Neuronal stem cell (in vitro differentiated cells): ENCODE measurements around the gene MSLN.

Experiments used
- DNase-seq: peaks from one replicate; pipeline ENCODE4 v3.0.0-alpha.2; 2013; ENCODE audit warnings: low spot score
- H2AFZ ChIP-seq: one replicate; pipeline ENCODE4 v1.6.1; 2013; ENCODE audit warnings: mild to moderate bottlenecking, low read length, inconsistent platforms
- H2AK5ac ChIP-seq: 2 replicates; pipeline ENCODE4 v1.6.1; 2013; ENCODE audit warnings: low read depth, mild to moderate bottlenecking, inconsistent platforms, low read length, moderate library complexity, mixed read lengths
- H2BK120ac ChIP-seq: 2 replicates; pipeline ENCODE4 v1.6.1; 2013; ENCODE audit warnings: low read depth, mild to moderate bottlenecking, inconsistent platforms, low read length, moderate library complexity, mixed read lengths
- H2BK12ac ChIP-seq: one replicate; pipeline ENCODE4 v1.6.1; 2013; ENCODE audit warnings: low read length, inconsistent platforms
- H2BK15ac ChIP-seq: 2 replicates; pipeline ENCODE4 v1.6.1; 2013; ENCODE audit warnings: mild to moderate bottlenecking, low read length, inconsistent platforms, mixed read lengths
- H2BK5ac ChIP-seq: one replicate; pipeline ENCODE4 v1.6.1; 2013; ENCODE audit warnings: inconsistent platforms, mild to moderate bottlenecking, low read length, moderate library complexity
- H3K14ac ChIP-seq: one replicate; pipeline ENCODE4 v1.6.1; 2013; ENCODE audit warnings: low read length, inconsistent platforms
- H3K18ac ChIP-seq: 2 replicates; pipeline ENCODE4 v1.6.1; 2013; ENCODE audit warnings: low read length, inconsistent platforms
- H3K23ac ChIP-seq: 2 replicates; pipeline ENCODE4 v1.6.1; 2013; ENCODE audit warnings: low read depth, mild to moderate bottlenecking, mixed read lengths, low read length, inconsistent platforms; ENCODE audit not compliant: poor library complexity
- H3K27ac ChIP-seq: replicated peaks from 3 replicates; pipeline ENCODE4 v1.5.1; 2013; ENCODE audit warnings: low read length, inconsistent platforms
- H3K27me3 ChIP-seq, 3 experiments: 2 replicates each; pipeline ENCODE4 v1.6.1; 2013; ENCODE audit warnings: low read length in 3 of 3, mild to moderate bottlenecking in 2 of 3, inconsistent platforms in 1 of 3, low read depth in 1 of 3, mixed read lengths in 1 of 3, moderate library complexity in 1 of 3; ENCODE audit not compliant: control insufficient read depth in 3 of 3, insufficient read depth in 3 of 3
- H3K36me3 ChIP-seq, 2 donors: replicated peaks in 1 of 2; 2 replicates each; pipeline ENCODE4 v1.6.1; 2013; ENCODE audit warnings: low read length in 2 of 2; ENCODE audit not compliant: control insufficient read depth in 2 of 2, insufficient read depth in 2 of 2
- H3K4ac ChIP-seq: 2 replicates; pipeline ENCODE4 v1.6.1; 2013; ENCODE audit warnings: inconsistent platforms, mild to moderate bottlenecking, low read length, moderate library complexity
- H3K4me1 ChIP-seq, 2 donors: 1 replicate in 1 of 2; 2 replicates in 1 of 2; pipeline ENCODE4 v1.6.1; 2013; ENCODE audit warnings: low read length in 2 of 2, low read depth in 1 of 2; ENCODE audit not compliant: control insufficient read depth in 2 of 2, insufficient read depth in 1 of 2
- H3K4me2 ChIP-seq: one replicate; pipeline ENCODE4 v1.6.1; 2013; ENCODE audit warnings: mild to moderate bottlenecking, low read length, inconsistent platforms; ENCODE audit not compliant: insufficient read depth, poor library complexity, severe bottlenecking
- H3K4me3 ChIP-seq, 2 donors: 2 replicates each; pipeline ENCODE4 v1.5.1; 2013; ENCODE audit warnings: low read length in 2 of 2, mild to moderate bottlenecking in 2 of 2, inconsistent platforms in 1 of 2, moderate library complexity in 1 of 2
- H3K79me1 ChIP-seq: one replicate; pipeline ENCODE4 v1.6.1; 2013; ENCODE audit warnings: low read depth, mild to moderate bottlenecking, inconsistent platforms, low read length, moderate library complexity
- H3K9ac ChIP-seq: one replicate; pipeline ENCODE4 v1.6.1; 2013; ENCODE audit warnings: mild to moderate bottlenecking, low read depth, low read length, inconsistent platforms; ENCODE audit not compliant: poor library complexity
- H3K9me3 ChIP-seq, 2 donors: replicated peaks in 1 of 2; 2 replicates each; pipeline versions ENCODE3 to v1.6.1; 2013; ENCODE audit warnings: low read length in 2 of 2, mild to moderate bottlenecking in 2 of 2, inconsistent platforms in 1 of 2, low read depth in 1 of 2, mixed read lengths in 1 of 2, moderate library complexity in 1 of 2; ENCODE audit not compliant: control insufficient read depth in 2 of 2, insufficient read depth in 1 of 2
- H4K8ac ChIP-seq: one replicate; pipeline ENCODE4 v1.6.1; 2013; ENCODE audit warnings: low read depth, mild to moderate bottlenecking, inconsistent platforms, low read length, moderate library complexity
- H4K91ac ChIP-seq: one replicate; pipeline ENCODE4 v1.6.1; 2013; ENCODE audit warnings: low read length, low read depth, mild to moderate bottlenecking, inconsistent platforms; ENCODE audit not compliant: poor library complexity
- WGBS, 2 donors: extraction: QIAGEN DNeasy Blood & Tissue Kit; methylation state at CpG; one replicate each; pipeline ENCODE4 v1.1.7; 2013; ENCODE audit warnings: missing lambda C conversion rate in 2 of 2, mixed read lengths in 1 of 2; ENCODE audit not compliant: insufficient read length in 2 of 2, insufficient replicate concordance in 1 of 2; ENCODE audit errors: extremely low coverage in 2 of 2; 5-methylcytosine and 5-hydroxymethylcytosine counted together

Gene MSLN

GRCh38 chr16:715477-716199 lies 44.9 kb upstream of the MSLN start:
- Histone ChIP-seq H2AFZ (no peak overlapping the region), H3K4me3 (peak overlapping the region; percentile 62 to 96), H3K14ac (peak overlapping the region; percentile 71), H3K18ac (peak overlapping the region; percentile 100), H3K4me1 (peaks cover 47 to 61% of the 10 kb centered on the region in 2 donors), H2BK15ac (peak overlapping the region; percentile 99), H3K79me1 (peaks cover 35% of the 10 kb centered on the region), H3K4ac (peak overlapping the region; percentile 100), H2AK5ac (peak overlapping the region; percentile 100), H2BK120ac (peak overlapping the region; percentile 100), H3K23ac (peak overlapping the region; percentile 89), H4K8ac (peak overlapping the region; percentile 82), H2BK12ac (peak overlapping the region; percentile 100), H3K9me3 (no peaks in the 10 kb centered on the region), H3K27ac (peak overlapping the region; percentile 97), H4K91ac (no peak overlapping the region), H2BK5ac (peak overlapping the region; percentile 100), H3K9ac (peak overlapping the region; percentile 98), H3K4me2 (peak overlapping the region; percentile 99), H3K36me3 (peaks cover 11 to 28% of the 10 kb centered on the region in 2 donors), H3K27me3 (peaks cover 0 to 7% (median 0%) of the 10 kb centered on the region in 3 experiments)
- WGBS, 2 donors = no CpG with 5 or more reads among the region's 74 CpGs
- no peak for DNase-seq

DNA sequence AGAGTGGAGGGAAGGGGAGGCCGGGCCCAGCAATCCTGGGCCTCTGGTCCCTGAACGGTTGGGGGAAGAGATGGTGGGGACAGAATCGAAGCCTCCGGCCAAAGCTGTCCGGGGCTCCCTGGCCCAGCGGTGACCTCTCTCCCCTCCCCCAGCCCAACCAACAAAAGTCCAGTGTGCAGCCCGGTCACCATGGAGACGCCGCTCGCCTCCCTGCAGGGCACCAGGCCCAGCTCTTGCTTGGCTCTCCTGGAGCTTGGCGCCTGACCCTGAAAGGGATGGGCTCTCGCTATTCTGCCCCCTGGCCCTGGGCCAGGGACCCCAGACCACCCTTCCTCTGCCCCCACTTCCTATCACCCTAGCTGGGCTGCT lies 44.4 kb upstream of the MSLN start:
- Histone ChIP-seq H2BK5ac (peak overlapping the region; percentile 100), H3K79me1 (peaks cover 38% of the 10 kb centered on the region), H3K36me3 (peaks cover 11 to 28% of the 10 kb centered on the region in 2 donors), H3K9ac (peak overlapping the region; percentile 97), H3K4me2 (peak overlapping the region; percentile 99), H4K91ac (no peak overlapping the region), H3K27ac (peak overlapping the region; percentile 97), H2BK12ac (peak overlapping the region; percentile 100), H2AK5ac (peak overlapping the region; percentile 100), H3K14ac (peak overlapping the region; percentile 71), H3K18ac (peak overlapping the region; percentile 100), H2BK15ac (peak overlapping the region; percentile 100), H3K27me3 (peaks cover 0 to 7% (median 0%) of the 10 kb centered on the region in 3 experiments), H2BK120ac (peak overlapping the region; percentile 100), H3K9me3 (no peaks in the 10 kb centered on the region), H3K4me1 (peaks cover 44 to 55% of the 10 kb centered on the region in 2 donors), H4K8ac (peak overlapping the region; percentile 82), H3K4ac (peak overlapping the region; percentile 100), H3K4me3 (peak overlapping the region; percentile 62 to 96), H2AFZ (no peak overlapping the region), H3K23ac (peak overlapping the region; percentile 89)
- DNase-seq = peak; percentile 84
- whole genome bisulfite sequencing, 2 donors = no CpG with 5 or more reads among the region's 12 CpGs

GRCh38 chr16:716768-717325 lies 43.7 kb upstream of the MSLN start:
- peak overlapping the region; percentile 85 for H3K4ac ChIP-seq
- peak overlapping the region; percentile 97 for H3K27ac ChIP-seq
- H3K4me2 ChIP-seq = peak overlapping the region; percentile 99
- H3K23ac ChIP-seq = peak overlapping the region; percentile 83
- H3K14ac ChIP-seq = peak overlapping the region; percentile 11
- peaks cover 47 to 55% of the 10 kb centered on the region in 2 donors for H3K4me1 ChIP-seq
- peak overlapping the region; percentile 0 for H4K91ac ChIP-seq
- peak overlapping the region; percentile 79 for H3K9ac ChIP-seq
- peak overlapping the region; percentile 62 to 96 for H3K4me3 ChIP-seq
- peak overlapping the region; percentile 48 for H2BK12ac ChIP-seq
- peaks cover 0 to 7% (median 0%) of the 10 kb centered on the region in 3 experiments for H3K27me3 ChIP-seq
- H3K9me3 ChIP-seq = no peaks in the 10 kb centered on the region
- DNase-seq = no peak
- H2BK15ac ChIP-seq = peak overlapping the region; percentile 100
- WGBS, 2 donors = no CpG with 5 or more reads among the region's 29 CpGs
- peak overlapping the region; percentile 97 for H2BK120ac ChIP-seq
- no peak overlapping the region for H2AFZ ChIP-seq
- peaks cover 11 to 28% of the 10 kb centered on the region in 2 donors for H3K36me3 ChIP-seq
- H2AK5ac ChIP-seq = peak overlapping the region; percentile 100
- H3K79me1 ChIP-seq = peaks cover 38% of the 10 kb centered on the region
- H3K18ac ChIP-seq = peak overlapping the region; percentile 95
- peak overlapping the region; percentile 100 for H2BK5ac ChIP-seq
- H4K8ac ChIP-seq = no peak overlapping the region
